GM21447 (cell line): Measurements from ENCODE around the gene PDS5B.
"Not testable (repeated sequence)": the region's sequence is repeated elsewhere in the genome, so short reads cannot be mapped to it uniquely, and the experiment has no call there.

Experiments
- ATAC-seq: cut with Tn5 transposase; IDR thresholded peaks from one replicate; pipeline ENCODE4 v1.9.1; 2021; ENCODE audit not compliant: unreplicated experiment

The PDS5B gene

DNA sequence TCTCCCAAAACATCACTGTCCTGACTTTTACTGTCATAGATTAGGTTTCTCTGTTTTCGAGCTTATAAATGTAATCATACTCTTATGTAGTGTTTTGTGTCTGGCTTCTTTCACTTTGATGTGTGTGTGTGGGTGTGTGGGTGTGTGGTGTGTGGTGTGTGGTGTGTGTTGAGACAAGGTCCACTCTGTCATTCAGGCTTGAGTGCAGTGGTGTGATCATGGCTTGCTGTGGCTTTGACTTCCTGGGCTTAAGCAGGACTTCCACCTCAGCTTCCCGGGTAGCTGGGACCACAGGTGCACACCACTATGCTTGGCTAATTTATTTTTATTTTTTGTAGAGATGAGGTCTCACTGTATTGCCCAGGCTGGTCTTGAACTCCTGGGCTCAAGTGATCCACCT, 59.6 kb downstream of the PDS5B start:
- ATAC-seq, result no peak

DNA sequence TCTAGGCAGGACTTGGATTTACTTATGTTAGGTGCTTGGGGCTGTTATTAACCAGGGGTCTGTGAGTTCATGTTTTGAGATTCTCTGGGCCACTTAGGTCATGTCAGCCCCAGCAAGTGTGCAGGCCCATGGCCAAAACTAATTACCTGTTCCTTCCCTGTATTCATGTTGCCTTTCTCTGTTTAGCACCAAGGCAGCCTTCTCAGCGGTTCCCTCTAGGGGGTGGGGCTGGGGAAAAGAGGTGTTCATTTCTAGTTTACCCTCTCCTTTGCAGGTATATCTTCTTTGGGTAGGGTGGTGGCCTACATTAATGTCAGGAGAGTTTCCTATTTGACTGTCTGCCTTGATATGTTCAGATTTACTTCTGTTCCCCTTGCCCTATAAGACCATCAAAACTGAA, 61.7 kb downstream of the PDS5B start:
- no peak for ATAC-seq

GRCh38 chr13:32650705-32651311, 64.6 kb downstream of the PDS5B start:
- peak; percentile 76 for ATAC-seq

GRCh38 chr13:32657309-32657708, 71.1 kb downstream of the PDS5B start:
- no peak for ATAC-seq

GRCh38 chr13:32659736-32660135, 73.5 kb downstream of the PDS5B start:
- no peak for ATAC-seq

- ATAC-seq, result no peak
Measured at GRCh38 chr13:32660227-32660626, 74.0 kb downstream of the PDS5B start.

DNA sequence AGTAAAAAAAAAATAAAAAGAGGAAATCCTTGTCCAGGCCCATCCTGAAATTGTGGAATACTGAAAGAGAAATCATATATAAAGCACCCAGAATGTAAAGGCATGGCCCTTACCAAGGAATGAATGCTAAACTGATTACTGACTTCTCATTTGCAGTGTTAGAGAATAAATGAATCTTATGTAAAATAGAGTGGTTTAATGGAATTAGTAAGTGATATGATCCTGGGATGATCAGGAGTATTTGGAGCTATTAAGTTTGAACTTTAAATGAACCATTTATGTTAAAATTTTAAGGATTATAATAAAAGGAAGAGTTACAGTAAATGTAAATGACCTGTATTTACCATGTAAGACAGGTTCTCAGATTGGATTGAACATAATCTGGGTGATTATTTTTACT, 75.4 kb downstream of the PDS5B start:
- ATAC-seq, result no peak

DNA sequence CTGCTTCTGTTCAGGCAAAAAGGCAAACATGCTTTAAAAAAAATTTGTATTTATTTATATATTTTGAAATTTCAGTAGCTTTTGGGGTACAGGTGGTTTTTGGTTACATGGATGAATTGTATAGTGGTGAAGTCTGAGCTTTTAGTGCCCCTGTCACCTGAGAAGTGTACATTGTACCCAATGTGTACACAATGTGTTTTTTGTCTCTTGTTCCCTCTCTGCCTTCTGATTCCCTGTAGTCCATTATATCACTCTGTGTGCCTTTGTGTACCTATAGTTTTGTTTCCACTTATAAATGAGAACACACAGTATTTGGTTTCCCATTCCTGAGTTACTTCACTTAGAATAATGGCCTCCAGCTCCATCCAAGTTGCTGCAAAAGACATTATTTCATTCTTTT, 77.4 kb downstream of the PDS5B start:
- no peak for ATAC-seq

DNA sequence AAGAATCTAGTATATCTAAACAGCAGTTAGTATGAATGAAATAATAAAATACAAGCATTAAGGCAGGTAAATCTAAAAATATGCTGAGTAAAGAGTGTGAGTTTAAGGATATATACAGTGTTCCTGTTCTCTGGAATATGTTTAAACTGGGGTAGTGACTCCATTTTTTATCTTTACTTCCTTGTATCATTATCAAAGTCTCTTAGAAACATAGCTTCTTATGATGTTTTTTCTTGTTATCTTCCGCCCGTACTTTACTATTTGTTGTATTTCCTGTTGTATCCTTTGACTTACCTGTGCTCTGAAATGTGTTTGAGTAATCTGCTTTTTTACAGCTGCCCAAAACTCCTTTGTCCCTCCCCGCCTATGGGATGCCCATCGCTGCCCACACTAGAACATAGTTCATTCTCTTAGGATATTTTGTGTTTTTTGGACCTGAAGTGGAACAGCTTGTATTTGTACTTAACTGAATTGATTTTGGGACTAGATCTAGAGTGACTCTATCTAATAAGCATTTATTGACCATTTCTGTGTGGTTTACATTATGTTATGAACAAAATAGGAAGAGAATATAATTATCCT, 80.8 kb downstream of the PDS5B start:
- ATAC-seq, result no peak

GRCh38 chr13:32669030-32669646, 82.9 kb downstream of the PDS5B start:
- peak; percentile 65 for ATAC-seq

- ATAC-seq, result no peak
Measured at GRCh38 chr13:32674503-32674902, 88.3 kb downstream of the PDS5B start.

GRCh38 chr13:32676242-32676641, 90.0 kb downstream of the PDS5B start:
- no peak for ATAC-seq

GRCh38 chr13:32682130-32682529, 95.9 kb downstream of the PDS5B start:
- ATAC-seq, result no peak

GRCh38 chr13:32682740-32683139, 96.5 kb downstream of the PDS5B start:
- ATAC-seq, result no peak

- no peak for ATAC-seq
Measured at GRCh38 chr13:32687275-32687674, 101.0 kb downstream of the PDS5B start.

DNA sequence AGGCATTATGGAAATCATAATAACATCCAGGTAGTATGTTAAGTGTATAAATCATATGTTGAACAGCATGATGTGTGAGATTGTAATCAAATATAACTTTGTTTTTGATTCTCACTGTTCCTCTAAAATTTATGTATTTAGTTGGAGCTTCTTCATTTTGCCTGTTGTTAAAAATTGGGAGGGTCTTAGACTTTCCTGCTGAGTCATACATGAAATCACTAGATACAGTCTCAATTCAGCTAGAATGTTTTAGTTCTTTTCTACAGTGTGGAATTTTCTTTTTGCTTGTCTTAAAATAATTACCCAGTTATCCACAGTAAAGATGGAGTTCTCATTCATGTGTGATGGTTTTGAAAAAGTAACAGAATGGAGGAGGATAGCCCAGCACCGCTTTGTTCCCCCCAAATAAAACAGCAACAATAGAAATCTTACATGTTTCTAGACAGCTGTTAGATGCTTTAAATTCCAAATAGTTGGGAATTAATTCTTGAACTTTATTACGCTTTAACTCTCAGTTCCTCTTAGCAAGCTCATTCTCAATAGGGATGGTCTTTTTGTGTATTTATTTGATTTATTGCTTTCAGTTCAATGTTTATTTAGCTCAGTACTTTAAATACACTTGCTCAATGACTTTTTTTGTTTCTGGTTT, 109.5 kb downstream of the PDS5B start:
- ATAC-seq, result no peak

GRCh38 chr13:32707471-32707870, 121.2 kb downstream of the PDS5B start:
- ATAC-seq, result no peak

DNA sequence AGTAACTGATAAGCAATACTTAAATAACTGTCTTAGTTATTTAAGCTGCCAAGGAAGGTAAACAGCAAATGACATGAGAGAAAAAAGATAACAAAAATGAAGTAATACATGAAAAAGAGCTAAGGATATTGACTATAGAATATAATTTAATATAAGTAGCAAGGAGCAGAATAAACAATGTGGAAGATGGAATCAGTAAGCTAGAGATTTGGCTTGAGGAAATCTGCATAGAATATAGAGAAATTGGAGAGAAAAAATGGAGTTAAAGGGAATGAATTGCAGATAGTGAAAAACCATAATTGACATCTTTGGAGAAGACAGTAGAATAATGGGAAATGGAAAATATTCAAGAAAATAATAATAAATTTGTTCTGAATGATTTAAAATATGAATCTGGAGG, 127.1 kb downstream of the PDS5B start:
- ATAC-seq, result no peak

DNA sequence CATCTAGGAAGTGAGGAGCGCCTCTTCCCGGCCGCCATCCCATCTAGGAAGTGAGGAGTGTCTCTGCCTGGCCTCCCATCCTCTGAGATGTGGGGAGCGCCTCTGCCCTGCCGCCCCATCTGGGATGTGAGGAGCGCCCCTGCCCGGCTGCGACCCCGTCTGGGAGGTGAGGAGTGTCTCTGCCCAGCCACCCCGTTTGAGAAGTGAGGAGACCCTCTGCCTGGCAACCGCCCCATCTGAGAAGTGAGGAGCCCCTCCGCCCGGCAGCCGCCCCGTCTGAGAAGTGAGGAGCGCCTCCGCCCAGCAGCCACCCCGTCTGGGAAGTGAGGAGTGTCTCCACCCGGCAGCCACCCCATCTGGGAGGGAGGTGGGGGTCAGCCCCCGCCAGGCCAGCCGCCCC, 129.9 kb downstream of the PDS5B start:
- not testable (repeated sequence) for ATAC-seq

- no peak for ATAC-seq
Measured at GRCh38 chr13:32720026-32720425, 133.8 kb downstream of the PDS5B start.

- ATAC-seq, result not testable (repeated sequence)
Measured at GRCh38 chr13:32721131-32722034, 135.1 kb downstream of the PDS5B start.
